Activated CD4-positive, alpha-beta T cell treated with anti-CD3 and anti-CD28 coated beads, Interleukin-2, amount 50 U/mL, for 4 hours (primary cell): Measurements from ENCODE around the gene SNX6.
"Not testable (repeated sequence)": the region's sequence is repeated elsewhere in the genome, so short reads cannot be mapped to it uniquely, and the experiment has no call there.

Experiments
- DNase-seq, 2 experiments: peaks; one replicate each; pipeline ENCODE4 v3.0.0-alpha.2; 2020

The SNX6 gene

GRCh38 chr14:34556498-34556829 is 73.5 kb downstream of the SNX6 start:
- not testable (repeated sequence) for DNase-seq

DNA sequence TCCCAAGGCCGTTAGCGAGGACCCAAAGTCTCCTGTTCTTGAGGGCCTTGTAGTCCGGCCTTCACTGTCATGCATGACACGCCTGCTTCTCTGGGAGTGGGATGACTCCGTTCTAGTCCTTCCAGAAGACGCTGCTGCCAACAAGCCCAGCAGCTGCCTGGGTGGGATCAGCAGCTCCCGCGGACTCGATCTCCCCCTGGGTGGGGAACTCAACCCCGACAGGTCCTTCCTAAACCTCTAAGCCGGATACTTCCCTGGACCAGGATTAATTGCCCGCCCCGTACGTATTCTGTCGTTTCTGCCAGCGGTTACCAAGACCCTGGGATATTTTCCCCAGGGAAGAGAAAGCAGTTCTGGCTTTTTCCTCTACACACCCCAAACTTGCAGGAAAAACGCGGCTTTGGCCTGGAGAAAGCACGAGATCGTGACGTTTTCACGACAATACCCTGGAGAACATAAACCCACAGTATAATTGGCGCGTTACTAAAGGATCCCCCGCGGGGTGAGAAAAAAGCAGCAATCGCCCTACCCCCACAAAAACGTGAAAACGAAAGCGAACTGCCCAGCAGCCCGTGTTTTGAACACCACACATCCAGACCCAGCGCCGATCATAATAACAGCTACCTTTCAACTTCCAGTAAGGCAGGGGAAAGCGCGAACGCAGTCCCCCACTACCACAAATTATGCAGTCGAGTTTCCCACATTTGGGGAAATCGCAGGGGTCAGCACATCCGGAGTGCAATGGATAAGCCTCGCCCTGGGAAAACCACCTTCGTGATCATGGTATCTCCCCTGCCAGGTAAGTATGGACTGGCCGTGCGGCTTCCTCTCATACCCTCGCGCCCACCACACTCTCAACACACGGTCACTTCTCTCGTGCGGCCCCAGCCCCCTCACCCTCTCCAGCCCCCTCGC is 74.1 kb downstream of the SNX6 start:
- not testable (repeated sequence) for DNase-seq

DNA sequence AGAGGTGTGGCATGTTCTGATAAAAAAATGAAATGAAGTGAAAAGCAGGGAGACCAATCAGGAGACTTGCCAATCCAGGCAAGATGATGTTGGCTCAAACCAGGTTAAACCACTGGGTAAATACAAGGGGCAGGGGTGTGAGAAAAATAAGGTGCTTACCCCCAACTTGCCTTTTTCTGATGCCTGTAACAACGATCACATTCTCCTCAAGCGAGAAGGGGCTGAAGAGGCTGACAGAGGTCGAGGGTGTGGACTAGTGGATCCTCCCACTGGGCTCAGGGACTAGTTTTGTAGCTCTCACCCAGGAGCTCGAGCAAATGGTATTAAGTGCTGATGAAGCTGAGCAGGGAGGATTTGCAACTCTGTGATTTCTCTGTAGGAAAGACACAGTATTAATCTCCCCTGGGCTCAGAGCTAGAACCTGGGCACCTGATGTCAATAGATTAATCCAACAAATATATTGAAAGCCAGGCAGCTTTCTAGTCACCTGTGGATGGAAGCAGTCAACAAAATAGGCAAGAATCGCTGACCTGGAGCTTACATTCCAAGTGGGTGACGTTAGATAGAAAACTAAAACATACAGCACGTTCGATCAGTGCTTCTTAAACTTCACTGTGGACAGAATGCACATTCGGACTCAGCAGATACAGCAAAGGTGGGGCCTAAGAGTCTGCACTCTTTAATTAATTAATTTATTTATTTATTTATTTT is 75.3 kb downstream of the SNX6 start:
- DNase-seq, result no peak

GRCh38 chr14:34549276-34549966 is 80.5 kb downstream of the SNX6 start:
- not testable (repeated sequence) for DNase-seq

DNA sequence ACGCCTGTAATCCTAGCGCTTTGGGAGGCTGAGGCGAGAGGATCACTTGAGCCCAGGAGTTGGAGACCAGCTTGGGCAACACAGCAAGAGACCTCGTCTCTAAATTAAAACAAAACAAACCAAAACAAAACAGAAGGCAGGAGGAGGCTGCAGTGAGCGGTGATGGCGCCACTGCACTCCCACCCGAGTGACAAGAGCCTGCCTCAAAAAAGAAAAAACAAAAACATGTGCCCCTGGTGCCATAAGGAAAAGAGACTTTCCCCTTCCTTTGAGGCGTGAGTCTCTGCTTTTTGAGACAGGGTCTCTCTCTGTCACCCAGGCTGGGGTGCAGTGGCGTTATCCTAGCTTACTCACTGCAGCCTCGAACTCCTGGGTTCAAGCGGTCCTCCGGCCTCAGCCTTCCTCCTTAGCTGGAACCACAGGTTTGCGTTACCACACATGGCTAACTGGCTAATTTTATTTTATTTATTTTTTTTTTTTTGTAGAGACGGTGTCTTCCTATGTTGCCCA is 81.4 kb downstream of the SNX6 start:
- DNase-seq, result no peak

DNA sequence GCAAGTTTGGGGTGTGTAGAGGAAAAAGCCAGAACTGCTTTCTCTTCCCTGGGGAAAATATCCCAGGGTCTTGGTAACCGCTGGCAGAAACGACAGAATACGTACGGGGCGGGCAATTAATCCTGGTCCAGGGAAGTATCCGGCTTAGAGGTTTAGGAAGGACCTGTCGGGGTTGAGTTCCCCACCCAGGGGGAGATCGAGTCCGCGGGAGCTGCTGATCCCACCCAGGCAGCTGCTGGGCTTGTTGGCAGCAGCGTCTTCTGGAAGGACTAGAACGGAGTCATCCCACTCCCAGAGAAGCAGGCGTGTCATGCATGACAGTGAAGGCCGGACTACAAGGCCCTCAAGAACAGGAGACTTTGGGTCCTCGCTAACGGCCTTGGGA is 82.8 kb downstream of the SNX6 start:
- DNase-seq, result not testable (repeated sequence)

DNA sequence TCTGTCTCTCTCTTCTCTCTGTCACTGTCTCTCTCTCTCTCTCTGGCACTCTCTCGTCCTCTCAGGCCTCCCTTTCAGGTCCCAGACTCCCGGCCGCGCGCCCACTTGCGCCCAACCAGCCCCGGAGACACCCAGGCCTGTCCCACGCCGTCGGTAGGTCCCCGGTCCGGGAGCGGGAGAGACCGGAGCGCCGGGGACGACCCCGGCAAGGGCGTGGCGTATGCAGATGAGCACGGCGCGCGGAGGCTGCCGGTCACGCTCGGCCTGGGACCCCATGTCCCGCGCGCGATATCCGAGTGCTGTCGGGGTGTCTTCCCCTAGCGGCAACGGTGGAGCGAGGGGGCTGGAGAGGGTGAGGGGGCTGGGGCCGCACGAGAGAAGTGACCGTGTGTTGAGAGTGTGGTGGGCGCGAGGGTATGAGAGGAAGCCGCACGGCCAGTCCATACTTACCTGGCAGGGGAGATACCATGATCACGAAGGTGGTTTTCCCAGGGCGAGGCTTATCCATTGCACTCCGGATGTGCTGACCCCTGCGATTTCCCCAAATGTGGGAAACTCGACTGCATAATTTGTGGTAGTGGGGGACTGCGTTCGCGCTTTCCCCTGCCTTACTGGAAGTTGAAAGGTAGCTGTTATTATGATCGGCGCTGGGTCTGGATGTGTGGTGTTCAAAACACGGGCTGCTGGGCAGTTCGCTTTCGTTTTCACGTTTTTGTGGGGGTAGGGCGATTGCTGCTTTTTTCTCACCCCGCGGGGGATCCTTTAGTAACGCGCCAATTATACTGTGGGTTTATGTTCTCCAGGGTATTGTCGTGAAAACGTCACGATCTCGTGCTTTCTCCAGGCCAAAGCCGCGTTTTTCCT is 83.4 kb downstream of the SNX6 start:
- DNase-seq, result not testable (repeated sequence)

GRCh38 chr14:34540181-34541059 is 89.5 kb downstream of the SNX6 start:
- not testable (repeated sequence) for DNase-seq

GRCh38 chr14:34539407-34540180 is 90.4 kb downstream of the SNX6 start, which contains the start of gene EAPP:
Gene EAPP, minus strand, starts transcription at chr14:34539701. Its CDS starts 73 bp downstream, at chr14:34539628.
- DNase-seq, result peak; percentile 90 to 92

DNA sequence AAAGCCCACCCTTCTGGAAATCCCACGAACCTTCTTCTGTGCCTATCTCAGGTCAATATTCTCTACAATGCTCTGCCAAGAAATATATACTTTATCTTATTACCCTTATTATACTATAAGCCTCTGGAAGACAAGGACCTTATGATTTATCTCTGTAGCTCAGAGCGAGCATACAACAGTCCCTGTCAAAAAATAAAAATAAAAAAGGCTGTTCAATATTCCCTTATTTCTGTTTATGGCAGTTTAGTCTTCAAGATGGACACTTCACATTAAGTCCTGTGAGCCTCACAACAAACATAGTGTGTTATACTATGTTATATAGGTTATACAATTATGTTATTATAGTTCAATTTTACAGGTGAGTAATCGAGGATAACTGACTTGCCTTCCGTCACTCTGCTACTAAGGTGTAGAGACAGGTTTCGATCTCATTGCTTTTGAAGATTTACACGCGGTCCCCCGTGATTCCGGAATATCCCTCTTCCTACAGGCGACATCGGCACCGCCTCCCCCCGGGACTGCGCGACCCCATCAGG is 91.0 kb downstream of the SNX6 start:
- DNase-seq, result no peak

GRCh38 chr14:34538096-34538495 is 91.9 kb downstream of the SNX6 start:
- DNase-seq, result not testable (repeated sequence)

GRCh38 chr14:34537677-34538009 is 92.3 kb downstream of the SNX6 start:
- DNase-seq, result no peak

- no peak for DNase-seq
Observed at GRCh38 chr14:34536951-34537676, 92.8 kb downstream of the SNX6 start.

- no peak for DNase-seq
Observed at GRCh38 chr14:34527591-34527990, 102.4 kb downstream of the SNX6 start.

- DNase-seq, result not testable (repeated sequence)
Observed at GRCh38 chr14:34524216-34524615, 105.7 kb downstream of the SNX6 start.

GRCh38 chr14:34522496-34522895 is 107.5 kb downstream of the SNX6 start:
- no peak for DNase-seq

- not testable (repeated sequence) for DNase-seq
Observed at GRCh38 chr14:34521071-34521470, 108.9 kb downstream of the SNX6 start.

GRCh38 chr14:34520304-34520970 is 109.5 kb downstream of the SNX6 start:
- not testable (repeated sequence) for DNase-seq
